Omental fat pad (tissue), 4 donors: ENCODE data around the gene TBC1D21. TPM values are rescaled to one million over a fixed set of nuclear protein-coding genes. Genes with fewer than 3 reads are reported as not detected.

Experiments used
- ATAC-seq: fragments of 150-250 bp; one replicate; pipeline ENCODE4 v1.9.1; 2016; ENCODE audit warnings: mild to moderate bottlenecking, moderate library complexity; ENCODE audit not compliant: low FRiP score
- DNase-seq: peaks from one replicate; pipeline ENCODE4 v3.0.0-alpha.2; 2019; ENCODE audit warnings: low spot score
- CTCF ChIP-seq, 3 donors: fragments of 450-650 bp; IDR thresholded peaks; one replicate each; pipeline ENCODE4 v1.5.1; 2016 to 2017; ENCODE audit warnings: antibody characterized with exemption in 3 of 3, mild to moderate bottlenecking in 3 of 3, moderate library complexity in 2 of 3
- total RNA-seq, 4 donors: library from RNA; depleted of rRNA; stranded (reverse); fragments of >200 nt; gene quantifications; one replicate each; pipeline ENCODE4 v1.1.0, GENCODE V29; 2016

TBC1D21 gene
- total RNA-seq: not detected

- DNase-seq (no peak), ATAC-seq (no peak)
- TF ChIP-seq CTCF (IDR thresholded peaks at IDR 0.05): no peak
Observed at GRCh38 chr15:73873456-73873855, at the start of gene TBC1D21. Gene TBC1D21, plus strand, starts transcription at chr15:73873564. Its CDS starts 146 bp downstream, at chr15:73873710.

GRCh38 chr15:73826711-73827251 is 46.6 kb upstream of the TBC1D21 start:
- DNase-seq (no peak), ATAC-seq (no peak)
- no peak for TF ChIP-seq CTCF (IDR thresholded peaks at IDR 0.05)

GRCh38 chr15:73829523-73829922 is 43.8 kb upstream of the TBC1D21 start:
- ATAC-seq (no peak), DNase-seq (no peak)
- no peak for TF ChIP-seq CTCF (IDR thresholded peaks at IDR 0.05)

GRCh38 chr15:73832657-73833056 is 40.7 kb upstream of the TBC1D21 start:
- no peak for TF ChIP-seq CTCF (IDR thresholded peaks at IDR 0.05)
- ATAC-seq (no peak), DNase-seq (no peak)

GRCh38 chr15:73836845-73837244 is 36.5 kb upstream of the TBC1D21 start:
- ATAC-seq (no peak), DNase-seq (no peak)

GRCh38 chr15:73838831-73839426 is 34.4 kb upstream of the TBC1D21 start:
- ATAC-seq (no peak), DNase-seq (no peak)
- no peak for TF ChIP-seq CTCF (IDR thresholded peaks at IDR 0.05)

More at GRCh38 chr15:73836845-73837244, 36.5 kb upstream of the TBC1D21 start:
- TF ChIP-seq CTCF (IDR thresholded peaks at IDR 0.05): no peak

- no peak for TF ChIP-seq CTCF (IDR thresholded peaks at IDR 0.05)
- no peak for ATAC-seq
Observed at GRCh38 chr15:73839699-73840377, 33.5 kb upstream of the TBC1D21 start.

More at GRCh38 chr15:73839699-73840377, 33.5 kb upstream of the TBC1D21 start:
- no peak for DNase-seq
